ENCODE measurements around the gene OR10G2.
"Not testable (repeated sequence)": the region's sequence is repeated elsewhere in the genome, so short reads cannot be mapped to it uniquely, and the experiment has no call there.

OR10G2 gene

GRCh38 chr14:21634840-21635239 lies at the start of gene OR10G2:
Gene OR10G2 (minus strand): TSS chr14:21634940. CDS start chr14:21634842, 98 bp downstream.
- DNase-seq (ENCODE audit: low spot score) = no peak

- no peak for DNase-seq (ENCODE audit: low spot score)
These were observed 45.3 kb upstream of the OR10G2 start for GRCh38 chr14:21680072-21680471.

GRCh38 chr14:21675566-21675965 lies 40.8 kb upstream of the OR10G2 start:
- no peak for DNase-seq (ENCODE audit: low spot score)

- no peak for DNase-seq (ENCODE audit: low spot score)
These were observed 39.0 kb upstream of the OR10G2 start, which contains the start of gene OR4E1 for GRCh38 chr14:21673718-21674117. Gene OR4E1 (minus strand): TSS chr14:21673818. CDS start chr14:21670935, 2,883 bp downstream.

GRCh38 chr14:21672116-21672515 lies 37.4 kb upstream of the OR10G2 start:
- no peak for DNase-seq (ENCODE audit: low spot score)

- DNase-seq (ENCODE audit: low spot score) = no peak
These were observed 36.6 kb upstream of the OR10G2 start for GRCh38 chr14:21671371-21671770.

- DNase-seq (ENCODE audit: low spot score) = no peak
These were observed 34.5 kb upstream of the OR10G2 start for GRCh38 chr14:21669284-21669683.

GRCh38 chr14:21668377-21668776 lies 33.6 kb upstream of the OR10G2 start:
- no peak for DNase-seq (ENCODE audit: low spot score)

- DNase-seq (ENCODE audit: low spot score) = no peak
These were observed 22.2 kb upstream of the OR10G2 start for GRCh38 chr14:21656980-21657379.

- DNase-seq (ENCODE audit: low spot score) = no peak
These were observed 19.5 kb upstream of the OR10G2 start for GRCh38 chr14:21654215-21654614.

- no peak for DNase-seq (ENCODE audit: low spot score)
These were observed 18.7 kb upstream of the OR10G2 start, which contains the start of gene OR4E2 for GRCh38 chr14:21653331-21653885. Gene OR4E2 (plus strand): TSS chr14:21653835. CDS start chr14:21665083, 11,248 bp downstream.

- DNase-seq (ENCODE audit: low spot score) = no peak
These were observed 17.6 kb upstream of the OR10G2 start for GRCh38 chr14:21652209-21652808.

- DNase-seq (ENCODE audit: low spot score) = no peak
These were observed 12.6 kb upstream of the OR10G2 start for GRCh38 chr14:21647380-21647779.

- DNase-seq (ENCODE audit: low spot score) = no peak
These were observed 8.7 kb upstream of the OR10G2 start for GRCh38 chr14:21643407-21643806.

- DNase-seq (ENCODE audit: low spot score) = no peak
These were observed 7.9 kb upstream of the OR10G2 start for GRCh38 chr14:21642683-21643082.

- no peak for DNase-seq (ENCODE audit: low spot score)
These were observed 3.7 kb downstream of the OR10G2 start for GRCh38 chr14:21631084-21631483.

GRCh38 chr14:21630503-21630902 lies 4.2 kb downstream of the OR10G2 start:
- DNase-seq (ENCODE audit: low spot score) = not testable (repeated sequence)

- DNase-seq (ENCODE audit: low spot score) = no peak
These were observed 8.1 kb downstream of the OR10G2 start for GRCh38 chr14:21626491-21627230.

GRCh38 chr14:21617614-21618013 lies 17.1 kb downstream of the OR10G2 start:
- no peak for DNase-seq (ENCODE audit: low spot score)

GRCh38 chr14:21614240-21614639 lies 20.5 kb downstream of the OR10G2 start:
- no peak for DNase-seq (ENCODE audit: low spot score)

GRCh38 chr14:21612324-21612723 lies 22.4 kb downstream of the OR10G2 start:
- DNase-seq (ENCODE audit: low spot score) = no peak

GRCh38 chr14:21602181-21602580 lies 32.6 kb downstream of the OR10G2 start:
- DNase-seq (ENCODE audit: low spot score) = not testable (repeated sequence)

GRCh38 chr14:21589317-21589716 lies 45.4 kb downstream of the OR10G2 start:
- DNase-seq (ENCODE audit: low spot score) = no peak

Data from CD4-positive, alpha-beta T cell treated with Interleukin-2 at 100 ng/mL for 4 hours (primary cell).